ENCODE results near the gene SLAMF8. TPM values are rescaled to one million over a fixed set of nuclear protein-coding genes. Genes with fewer than 3 reads are reported as not detected.

SLAMF8 gene
- total and polyA plus RNA-seq, 7 donors, result 2.4 to 16.2 (median 4.8) TPM

DNA sequence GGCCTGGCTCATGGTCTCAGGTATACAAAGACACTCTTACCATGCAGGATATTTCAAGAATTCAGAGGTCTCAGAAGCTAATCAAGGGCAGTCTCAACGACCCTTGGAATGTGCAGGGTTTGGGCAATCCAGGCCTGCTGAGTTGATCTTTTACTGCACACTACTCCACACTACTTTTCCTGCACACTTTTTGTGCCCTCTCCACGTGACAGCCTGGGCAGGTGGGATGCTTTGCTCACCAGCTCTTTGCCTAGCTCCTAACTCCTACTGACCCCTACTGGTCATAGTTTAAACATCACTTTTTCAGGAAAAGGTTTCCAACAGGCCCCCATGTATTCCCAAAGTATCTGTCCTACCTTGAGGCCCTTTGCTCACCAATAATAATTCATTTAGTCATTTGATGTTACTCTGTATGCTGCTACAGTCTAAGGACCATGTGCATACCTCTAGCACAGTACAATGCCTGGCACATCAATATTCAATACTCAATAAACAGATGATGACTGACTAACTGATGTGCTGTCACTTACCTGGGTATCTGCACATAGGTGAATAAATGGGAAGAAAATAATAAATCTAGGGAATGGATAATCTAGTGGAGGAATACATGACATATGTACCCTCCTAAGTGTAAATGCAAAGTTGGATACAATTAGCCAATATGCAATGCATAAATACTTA is 36.3 kb upstream of the SLAMF8 start:
- Histone ChIP-seq H3K27me3 (peaks cover 0 to 27% (median 0%) of the 10 kb centered on the region in 3 donors), H3K27ac (no peak overlapping the region), H3K4me1 (no peaks in the 10 kb centered on the region), H3K4me3 (no peak overlapping the region), H3K9me3 (no peaks in the 10 kb centered on the region), H3K36me3 (no peaks in the 10 kb centered on the region)
- WGBS, 2 donors, result 5 to 21% methylated on average over 2 of the region's 2 CpGs
- no peak for TF ChIP-seq POLR2A (IDR thresholded peaks at IDR 0.05)
- no peak for TF ChIP-seq POLR2AphosphoS5 (IDR thresholded peaks at IDR 0.05)
- no peak for TF ChIP-seq EP300 (IDR thresholded peaks at IDR 0.05)
- TF ChIP-seq, protein P1, sequence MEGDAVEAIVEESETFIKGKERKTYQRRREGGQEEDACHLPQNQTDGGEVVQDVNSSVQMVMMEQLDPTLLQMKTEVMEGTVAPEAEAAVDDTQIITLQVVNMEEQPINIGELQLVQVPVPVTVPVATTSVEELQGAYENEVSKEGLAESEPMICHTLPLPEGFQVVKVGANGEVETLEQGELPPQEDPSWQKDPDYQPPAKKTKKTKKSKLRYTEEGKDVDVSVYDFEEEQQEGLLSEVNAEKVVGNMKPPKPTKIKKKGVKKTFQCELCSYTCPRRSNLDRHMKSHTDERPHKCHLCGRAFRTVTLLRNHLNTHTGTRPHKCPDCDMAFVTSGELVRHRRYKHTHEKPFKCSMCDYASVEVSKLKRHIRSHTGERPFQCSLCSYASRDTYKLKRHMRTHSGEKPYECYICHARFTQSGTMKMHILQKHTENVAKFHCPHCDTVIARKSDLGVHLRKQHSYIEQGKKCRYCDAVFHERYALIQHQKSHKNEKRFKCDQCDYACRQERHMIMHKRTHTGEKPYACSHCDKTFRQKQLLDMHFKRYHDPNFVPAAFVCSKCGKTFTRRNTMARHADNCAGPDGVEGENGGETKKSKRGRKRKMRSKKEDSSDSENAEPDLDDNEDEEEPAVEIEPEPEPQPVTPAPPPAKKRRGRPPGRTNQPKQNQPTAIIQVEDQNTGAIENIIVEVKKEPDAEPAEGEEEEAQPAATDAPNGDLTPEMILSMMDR (IDR thresholded peaks at IDR 0.05), result peak in 2 of 4 experiments; percentile 28 to 42
- intact Hi-C loops (cut with DNase I), result no loop called here
- DNase-seq, result no peak

DNA sequence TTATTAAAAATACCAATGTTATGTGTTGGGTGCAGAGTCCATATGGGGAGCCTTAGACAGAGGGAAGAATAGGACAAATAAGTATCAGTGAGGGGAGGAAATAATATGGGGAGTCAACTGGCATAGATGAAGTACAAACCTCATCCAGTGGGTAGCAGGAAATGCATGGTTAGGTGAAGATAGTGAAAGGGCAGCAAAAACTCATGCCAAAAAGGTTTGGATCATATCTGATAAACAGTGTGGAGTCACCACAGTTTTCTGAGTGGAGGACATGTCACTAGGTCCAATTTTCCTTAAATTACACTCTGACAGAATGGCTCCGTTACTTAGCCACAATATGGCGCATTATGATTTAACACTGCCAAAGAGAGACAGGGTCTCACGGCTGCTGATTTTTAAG is 35.6 kb upstream of the SLAMF8 start:
- WGBS, 2 donors, result 54 to 61% methylated on average over 3 of the region's 3 CpGs
- intact Hi-C loops (cut with DNase I), result no loop called here
- Histone ChIP-seq H3K36me3 (no peaks in the 10 kb centered on the region), H3K27me3 (peaks cover 0 to 27% (median 0%) of the 10 kb centered on the region in 3 donors), H3K9me3 (no peaks in the 10 kb centered on the region), H3K4me1 (no peaks in the 10 kb centered on the region), H3K4me3 (no peak overlapping the region), H3K27ac (no peak overlapping the region)
- DNase-seq, result no peak
- TF ChIP-seq, protein P1 (IDR thresholded peaks at IDR 0.05), result no peak

DNA sequence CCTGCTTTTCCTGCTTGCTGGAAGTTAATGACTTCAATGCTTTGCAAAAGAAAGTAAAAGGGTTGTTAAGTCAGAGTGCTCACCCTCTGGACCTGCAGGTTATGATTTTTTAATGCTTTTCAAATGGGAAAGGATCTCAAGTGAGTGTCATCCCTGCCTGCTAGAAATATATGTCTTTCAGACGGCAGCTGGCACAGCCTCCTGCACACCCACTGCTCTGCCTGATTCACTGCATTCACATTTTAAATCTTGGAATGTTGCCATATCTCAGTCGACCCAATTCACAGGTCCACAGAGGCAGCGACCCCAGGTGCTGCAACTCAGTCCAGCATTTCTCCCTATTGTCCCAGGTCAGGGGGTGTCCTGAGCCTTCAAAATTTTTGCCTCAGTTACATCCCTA is 35.2 kb upstream of the SLAMF8 start:
- TF ChIP-seq POLR2A (IDR thresholded peaks at IDR 0.05), result no peak
- H3K27ac ChIP-seq, result no peak overlapping the region
- intact Hi-C loops (cut with DNase I), result no loop called here
- no peaks in the 10 kb centered on the region for H3K4me1 ChIP-seq
- WGBS, 2 donors, result 14 to 36% methylated on average over 3 of the region's 3 CpGs
- H3K27me3 ChIP-seq, result peaks cover 0 to 27% (median 0%) of the 10 kb centered on the region in 3 donors
- no peak overlapping the region for H3K4me3 ChIP-seq
- DNase-seq, result no peak
- H3K36me3 ChIP-seq, result no peaks in the 10 kb centered on the region
- no peaks in the 10 kb centered on the region for H3K9me3 ChIP-seq

DNA sequence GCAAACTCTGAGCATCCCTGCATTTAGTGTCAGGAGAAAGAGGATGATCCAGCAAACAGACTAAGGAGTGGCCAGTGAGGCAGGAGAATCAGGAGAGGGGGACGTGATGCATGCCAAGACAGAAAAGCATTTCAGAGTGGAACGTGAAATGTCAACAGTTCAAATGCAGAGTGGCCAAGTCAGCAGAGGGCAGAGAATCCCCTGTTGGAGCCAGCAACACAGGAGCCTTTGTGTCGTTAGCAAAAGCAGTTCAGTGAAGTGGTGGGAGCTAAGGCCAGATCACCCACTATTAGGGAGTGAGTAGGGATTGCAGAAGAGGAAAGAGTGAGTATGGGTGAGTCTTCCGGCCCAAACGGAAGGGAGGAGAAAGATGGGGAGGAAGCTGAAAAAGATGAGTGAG is 31.1 kb upstream of the SLAMF8 start:
- intact Hi-C loops (cut with DNase I), result no loop called here
- Histone ChIP-seq H3K4me3 (no peak overlapping the region), H3K36me3 (no peaks in the 10 kb centered on the region), H3K9me3 (no peaks in the 10 kb centered on the region), H3K4me1 (no peaks in the 10 kb centered on the region), H3K27ac (no peak overlapping the region), H3K27me3 (peaks cover 0 to 27% (median 0%) of the 10 kb centered on the region in 3 donors)
- 62 to 70% methylated on average over 5 of the region's 5 CpGs for WGBS, 2 donors
- TF ChIP-seq, protein P1 (IDR thresholded peaks at IDR 0.05), result no peak
- TF ChIP-seq POLR2A (IDR thresholded peaks at IDR 0.05), result no peak
- TF ChIP-seq POLR2AphosphoS5 (IDR thresholded peaks at IDR 0.05), result no peak
- TF ChIP-seq EP300 (IDR thresholded peaks at IDR 0.05), result no peak
- no peak for DNase-seq

DNA sequence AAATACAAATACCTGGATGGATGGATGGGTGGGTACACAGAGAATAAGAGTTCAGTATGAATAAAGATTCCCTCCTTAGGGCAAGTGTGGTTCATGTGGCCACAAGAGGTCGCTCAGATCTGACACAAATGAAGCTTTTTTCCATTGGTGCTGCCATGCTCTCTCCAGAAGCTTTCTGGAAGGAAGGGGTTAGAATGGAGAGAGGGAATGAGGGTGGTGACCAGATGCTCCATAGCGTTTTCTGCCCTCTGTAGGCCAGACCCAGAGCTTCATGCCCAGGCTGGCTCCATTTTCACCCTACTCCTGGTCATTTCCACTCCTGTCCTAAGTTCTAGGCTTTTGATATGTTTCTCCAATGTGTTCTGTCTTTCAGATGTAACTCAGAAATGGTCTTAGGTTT is 27.8 kb upstream of the SLAMF8 start:
- Histone ChIP-seq H3K27me3 (peaks cover 0 to 1% (median 0%) of the 10 kb centered on the region in 3 donors), H3K27ac (no peak overlapping the region), H3K36me3 (no peaks in the 10 kb centered on the region), H3K4me3 (no peak overlapping the region), H3K9me3 (no peaks in the 10 kb centered on the region), H3K4me1 (no peaks in the 10 kb centered on the region)
- intact Hi-C loops (cut with DNase I), result no loop called here
- TF ChIP-seq POLR2AphosphoS5 (IDR thresholded peaks at IDR 0.05), result no peak
- TF ChIP-seq, protein P1 (IDR thresholded peaks at IDR 0.05), result peak; percentile 49 to 78 (median 73)
- 1 to 3% methylated on average over 2 of the region's 2 CpGs for WGBS, 2 donors
- peak; percentile 75 for DNase-seq

Measured in sigmoid colon (tissue), 7 donors.